Left ventricle myocardium superior (tissue), 1 donor: ENCODE results near the gene CASP4. TPM values are rescaled to one million over a fixed set of nuclear protein-coding genes. Genes with fewer than 3 reads are reported as not detected.

Experiments used
- ATAC-seq: fragments of 200-7000 bp; cut with Tn5 transposase; one replicate; pipeline ENCODE4 v1.9.1; 2020; ENCODE audit warnings: mild to moderate bottlenecking, moderate library complexity
- DNase-seq: peaks from one replicate; pipeline ENCODE4 v3.0.0-alpha.2; 2020
- intact Hi-C: fragments of 100-400 bp; cut with micrococcal nuclease; formaldehyde crosslinking; loops from one replicate; pipeline ENCODE4 v1.11.0; 2022
- total RNA-seq: library from RNA; stranded (reverse); fragmentation: NEBNext Ultra II Directional; extraction: Animal tissue kit (Norgen Biotek cat#: 25700); gene quantifications from one replicate; pipeline ENCODE4 v1.2.1, GENCODE V29; 2021
- donor health status: DM: no; HTN: yes; CAD: no; lungs with severe emphysema.

CASP4 gene
- total RNA-seq, 1 donor from 2014 or later, result 12.1 TPM

- DNase-seq (no peak), ATAC-seq (no peak)
- intact Hi-C loops, result no loop called here
These were observed 69.1 kb downstream of the CASP4 start for GRCh38 chr11:104899226-104899625.

GRCh38 chr11:104898685-104899013, 69.7 kb downstream of the CASP4 start:
- intact Hi-C loops, result no loop called here
- peak; percentile 75 for ATAC-seq
- no peak for DNase-seq

GRCh38 chr11:104897891-104898684, 70.3 kb downstream of the CASP4 start, which contains the start of gene CASP12:
Gene CASP12 (minus strand): TSS chr11:104898460.
- no peak for DNase-seq
- intact Hi-C loops, result no loop called here

GRCh38 chr11:104895634-104896033, 72.7 kb downstream of the CASP4 start:
- ATAC-seq, result peak; percentile 56
- no peak for DNase-seq
- intact Hi-C loops, result no loop called here

More at GRCh38 chr11:104897891-104898684, 70.3 kb downstream of the CASP4 start, which contains the start of gene CASP12:
- peak; percentile 73 for ATAC-seq

- ATAC-seq (no peak), DNase-seq (no peak)
- intact Hi-C loops, result no loop called here
These were observed 74.5 kb downstream of the CASP4 start for GRCh38 chr11:104893876-104894275.

Other genes starting within 250 kb of the CASP4 start
- not detected for gene CASP12, start 70.1 kb downstream of the CASP4 start, total RNA-seq
- not detected for gene CASP5, start 54.6 kb upstream of the CASP4 start, total RNA-seq
- gene CASP1, start 66.6 kb upstream of the CASP4 start, total RNA-seq, result 11.3 TPM
- 10.9 TPM for gene CARD16, start 76.8 kb upstream of the CASP4 start, total RNA-seq
- 0.72 TPM for gene CARD18, start 171.2 kb upstream of the CASP4 start, total RNA-seq